Mesenchymal stem cell (in vitro differentiated cells and primary cell): ENCODE results near the gene CLEC3B.

Source experiments
- DNase-seq: peaks from one replicate; pipeline ENCODE4 v3.0.0-alpha.2; 2013
- H2AFZ ChIP-seq: one replicate; pipeline ENCODE4 v1.6.1; 2013; ENCODE audit warnings: low read depth, mild to moderate bottlenecking, control low read depth, inconsistent platforms, low read length, moderate library complexity
- H2AK5ac ChIP-seq: 2 replicates; pipeline ENCODE4 v1.6.1; 2013; ENCODE audit warnings: low read length, moderate library complexity, mild to moderate bottlenecking, inconsistent platforms; ENCODE audit not compliant: severe bottlenecking
- H2BK120ac ChIP-seq: one replicate; pipeline ENCODE4 v1.6.1; 2013; ENCODE audit warnings: low read depth, mild to moderate bottlenecking, inconsistent platforms, low read length, moderate library complexity
- H2BK12ac ChIP-seq, 2 experiments: one replicate each; pipeline ENCODE4 v1.6.1; 2013; ENCODE audit warnings: inconsistent platforms in 2 of 2, low read length in 2 of 2, mild to moderate bottlenecking in 2 of 2, moderate library complexity in 2 of 2, control low read depth in 1 of 2
- H2BK15ac ChIP-seq: one replicate; pipeline ENCODE4 v1.6.1; 2013; ENCODE audit warnings: mild to moderate bottlenecking, low read depth, inconsistent platforms; ENCODE audit not compliant: poor library complexity, severe bottlenecking
- H2BK5ac ChIP-seq: 2 replicates; pipeline ENCODE4 v1.6.1; 2013; ENCODE audit warnings: low read depth, mild to moderate bottlenecking, low read length, control low read depth, inconsistent platforms; ENCODE audit not compliant: poor library complexity, severe bottlenecking
- H3K14ac ChIP-seq, 2 experiments: one replicate each; pipeline ENCODE4 v1.6.1; 2013; ENCODE audit warnings: inconsistent platforms in 2 of 2, low read length in 2 of 2, control low read depth in 1 of 2, mild to moderate bottlenecking in 1 of 2, moderate library complexity in 1 of 2
- H3K18ac ChIP-seq, 2 experiments: one replicate each; pipeline ENCODE4 v1.6.1; 2013; ENCODE audit warnings: inconsistent platforms in 2 of 2, low read length in 2 of 2, control low read depth in 1 of 2, low read depth in 1 of 2, mild to moderate bottlenecking in 1 of 2
- H3K23ac ChIP-seq, 2 experiments: one replicate each; pipeline ENCODE4 v1.6.1; 2013; ENCODE audit warnings: inconsistent platforms in 2 of 2, low read length in 2 of 2, mild to moderate bottlenecking in 2 of 2, moderate library complexity in 2 of 2, control low read depth in 1 of 2
- H3K27ac ChIP-seq: 2 replicates; pipeline ENCODE4 v1.5.1; 2013; ENCODE audit warnings: mild to moderate bottlenecking, moderate library complexity, low read length, control low read depth, inconsistent platforms; ENCODE audit not compliant: poor library complexity, severe bottlenecking
- H3K27me3 ChIP-seq, 2 experiments: 2 replicates each; pipeline versions ENCODE4 v1.6.1 to v1.7.0; 2013; ENCODE audit warnings: low read length in 2 of 2, mild to moderate bottlenecking in 2 of 2, moderate library complexity in 2 of 2, control low read depth in 1 of 2, inconsistent platforms in 1 of 2; ENCODE audit not compliant: control insufficient read depth in 1 of 2, insufficient read depth in 1 of 2
- H3K36me3 ChIP-seq, 2 experiments: 2 replicates each; pipeline versions ENCODE4 v1.6.1 to v1.7.0; 2013; ENCODE audit warnings: low read length in 2 of 2, control low read depth in 1 of 2, inconsistent platforms in 1 of 2, low read depth in 1 of 2, mild to moderate bottlenecking in 1 of 2; ENCODE audit not compliant: insufficient read depth in 2 of 2, control insufficient read depth in 1 of 2
- H3K4ac ChIP-seq, 2 experiments: one replicate each; pipeline ENCODE4 v1.6.1; 2013; ENCODE audit warnings: inconsistent platforms in 2 of 2, low read length in 2 of 2, mild to moderate bottlenecking in 2 of 2, moderate library complexity in 2 of 2, control low read depth in 1 of 2, low read depth in 1 of 2
- H3K4me1 ChIP-seq: 2 replicates; pipeline ENCODE4 v1.6.1; 2013; ENCODE audit warnings: low read depth, low read length, control low read depth; ENCODE audit not compliant: control insufficient read depth, insufficient read depth
- H3K4me2 ChIP-seq: 2 replicates; pipeline ENCODE4 v1.6.1; 2013; ENCODE audit warnings: low read length, mild to moderate bottlenecking, inconsistent platforms; ENCODE audit not compliant: poor library complexity, severe bottlenecking
- H3K4me3 ChIP-seq, 2 experiments: 2 replicates each; pipeline versions ENCODE4 v1.5.1 to v1.7.0; 2013; ENCODE audit warnings: low read length in 2 of 2, mild to moderate bottlenecking in 2 of 2, control low read depth in 1 of 2, low read depth in 1 of 2; ENCODE audit not compliant: insufficient read depth in 1 of 2
- H3K79me1 ChIP-seq: replicated peaks from 2 replicates; pipeline ENCODE4 v1.6.1; 2013; ENCODE audit warnings: mild to moderate bottlenecking, control low read depth, low read length, inconsistent platforms; ENCODE audit not compliant: poor library complexity, severe bottlenecking
- H3K9ac ChIP-seq: 2 replicates; pipeline ENCODE4 v1.7.0; 2013; ENCODE audit warnings: mild to moderate bottlenecking, low read length, moderate library complexity
- H3K9me3 ChIP-seq: 2 replicates; pipeline ENCODE4 v1.7.0; 2013; ENCODE audit warnings: mild to moderate bottlenecking, low read length; ENCODE audit not compliant: control insufficient read depth
- H4K8ac ChIP-seq: one replicate; pipeline ENCODE4 v1.6.1; 2013; ENCODE audit warnings: inconsistent platforms, mild to moderate bottlenecking, low read length, moderate library complexity
- H4K91ac ChIP-seq: one replicate; pipeline ENCODE4 v1.6.1; 2013; ENCODE audit warnings: mild to moderate bottlenecking, low read length, inconsistent platforms
- WGBS: methylation state at CpG from one replicate; pipeline ENCODE4 v1.1.7; 2013; ENCODE audit warnings: mixed read lengths; 5-methylcytosine and 5-hydroxymethylcytosine counted together

The CLEC3B gene

GRCh38 chr3:45007091-45007490 is 19.0 kb upstream of the CLEC3B start:
- DNase-seq, result no peak
- Histone ChIP-seq H3K4me3 (no peak overlapping the region), H2BK15ac (no peak overlapping the region), H3K23ac (no peak overlapping the region), H3K27ac (no peak overlapping the region), H2BK12ac (no peak overlapping the region), H2AK5ac (no peak overlapping the region), H2BK120ac (no peak overlapping the region), H3K4me2 (no peak overlapping the region), H3K14ac (no peak overlapping the region), H3K4ac (peak overlapping the region in 1 of 2 experiments; percentile 17), H3K36me3 (peaks cover 28 to 57% of the 10 kb centered on the region in 2 experiments), H2AFZ (no peak overlapping the region), H3K27me3 (no peaks in the 10 kb centered on the region), H3K9me3 (peaks cover 5% of the 10 kb centered on the region), H4K8ac (no peak overlapping the region), H2BK5ac (no peak overlapping the region), H3K18ac (no peak overlapping the region), H3K4me1 (peaks cover 16% of the 10 kb centered on the region), H3K9ac (no peak overlapping the region), H3K79me1 (peaks cover 11% of the 10 kb centered on the region), H4K91ac (no peak overlapping the region)
- 97% methylated on average over 8 of the region's 8 CpGs for WGBS

- Histone ChIP-seq H3K27me3 (no peaks in the 10 kb centered on the region), H2AFZ (no peak overlapping the region), H2BK120ac (no peak overlapping the region), H2BK5ac (no peak overlapping the region), H2BK12ac (peak overlapping the region in 1 of 2 experiments; percentile 12), H3K4me3 (peak overlapping the region in 1 of 2 experiments; percentile 10), H4K8ac (no peak overlapping the region), H3K36me3 (peaks cover 24 to 53% of the 10 kb centered on the region in 2 experiments), H3K14ac (no peak overlapping the region), H3K4me1 (peaks cover 19% of the 10 kb centered on the region), H3K27ac (peak overlapping the region; percentile 38), H3K9me3 (peaks cover 5% of the 10 kb centered on the region), H2AK5ac (peak overlapping the region; percentile 67), H3K4me2 (no peak overlapping the region), H4K91ac (no peak overlapping the region), H3K79me1 (peaks cover 11% of the 10 kb centered on the region), H3K9ac (peak overlapping the region; percentile 49), H2BK15ac (no peak overlapping the region), H3K4ac (no peak overlapping the region), H3K18ac (no peak overlapping the region), H3K23ac (no peak overlapping the region)
- peak; percentile 35 for DNase-seq
- 100% methylated on average over 1 of the region's 1 CpG for WGBS
Measured at GRCh38 chr3:45008117-45008516, 18.0 kb upstream of the CLEC3B start.

GRCh38 chr3:45009868-45010267 is 16.2 kb upstream of the CLEC3B start:
- peaks cover 21% of the 10 kb centered on the region for H3K4me1 ChIP-seq
- H2BK15ac ChIP-seq, result no peak overlapping the region
- H3K9me3 ChIP-seq, result peaks cover 2% of the 10 kb centered on the region
- H4K8ac ChIP-seq, result no peak overlapping the region
- H3K27ac ChIP-seq, result peak overlapping the region; percentile 99
- H3K79me1 ChIP-seq, result peaks cover 10% of the 10 kb centered on the region
- no peak for DNase-seq
- WGBS, result 100% methylated on average over 1 of the region's 1 CpG
- peak overlapping the region; percentile 80 for H2AK5ac ChIP-seq
- H4K91ac ChIP-seq, result no peak overlapping the region
- no peaks in the 10 kb centered on the region for H3K27me3 ChIP-seq
- no peak overlapping the region for H2BK12ac ChIP-seq
- no peak overlapping the region for H3K9ac ChIP-seq
- H3K36me3 ChIP-seq, result peaks cover 25 to 50% of the 10 kb centered on the region in 2 experiments
- no peak overlapping the region for H3K4me3 ChIP-seq
- no peak overlapping the region for H3K4me2 ChIP-seq
- no peak overlapping the region for H3K14ac ChIP-seq
- no peak overlapping the region for H3K4ac ChIP-seq
- H2BK120ac ChIP-seq, result no peak overlapping the region
- H2BK5ac ChIP-seq, result no peak overlapping the region
- no peak overlapping the region for H3K23ac ChIP-seq
- H2AFZ ChIP-seq, result no peak overlapping the region
- no peak overlapping the region for H3K18ac ChIP-seq

DNA sequence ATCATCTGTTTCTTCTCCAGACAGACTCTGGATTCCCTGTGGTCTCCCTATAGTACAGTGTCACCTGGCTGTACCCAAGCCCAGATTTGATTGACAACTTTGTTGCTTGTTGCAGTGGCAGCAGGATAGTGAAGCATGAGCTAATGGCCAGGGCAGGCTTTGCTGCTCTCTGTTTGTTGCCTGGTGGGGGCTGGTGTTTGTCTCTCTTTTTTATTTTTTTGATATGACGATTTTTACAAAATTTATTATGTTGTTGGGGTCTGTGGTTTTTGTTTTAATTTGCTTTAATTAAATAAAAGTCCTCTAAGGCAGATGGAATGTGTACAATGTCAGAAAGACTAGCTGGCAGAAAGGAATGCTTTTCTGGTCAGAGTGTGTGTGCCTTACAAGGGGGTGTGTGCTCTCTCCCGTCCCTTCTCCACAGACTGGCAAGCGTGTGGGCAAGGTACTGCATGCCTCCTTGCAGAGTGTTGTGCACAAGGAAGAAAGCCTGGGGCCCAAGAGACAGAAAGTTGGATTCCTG is 15.2 kb upstream of the CLEC3B start:
- H3K36me3 ChIP-seq, result peaks cover 28 to 50% of the 10 kb centered on the region in 2 experiments
- no peak overlapping the region for H3K4me2 ChIP-seq
- WGBS, result 12% methylated on average over 3 of the region's 3 CpGs
- peaks cover 21% of the 10 kb centered on the region for H3K4me1 ChIP-seq
- H4K8ac ChIP-seq, result no peak overlapping the region
- H2BK15ac ChIP-seq, result no peak overlapping the region
- H3K27me3 ChIP-seq, result no peaks in the 10 kb centered on the region
- no peak overlapping the region for H2AFZ ChIP-seq
- no peak overlapping the region for H2BK12ac ChIP-seq
- H3K9me3 ChIP-seq, result no peaks in the 10 kb centered on the region
- H3K18ac ChIP-seq, result peak overlapping the region in 1 of 2 experiments; percentile 40
- no peak overlapping the region for H3K4ac ChIP-seq
- no peak overlapping the region for H4K91ac ChIP-seq
- peak overlapping the region; percentile 76 for H2AK5ac ChIP-seq
- H3K14ac ChIP-seq, result no peak overlapping the region
- H2BK120ac ChIP-seq, result no peak overlapping the region
- H3K27ac ChIP-seq, result peak overlapping the region; percentile 99
- peak; percentile 59 for DNase-seq
- H3K4me3 ChIP-seq, result peak overlapping the region in 1 of 2 experiments; percentile 43
- peaks cover 11% of the 10 kb centered on the region for H3K79me1 ChIP-seq
- peak overlapping the region; percentile 89 for H2BK5ac ChIP-seq
- H3K23ac ChIP-seq, result no peak overlapping the region
- peak overlapping the region; percentile 85 for H3K9ac ChIP-seq
